SK-N-SH (cell line): Measurements from ENCODE around the gene FOXO4. TPM values are rescaled to one million over a fixed set of nuclear protein-coding genes. Genes with fewer than 3 reads are reported as not detected.

Experiments used
- CTCF ChIA-PET: fragments of 300-600, 350-600 bp; formaldehyde crosslinking; extraction: SDS; loops from one replicate; lab custom pipeline; 2021; lab: Yijun Ruan, JAX
- POLR2A ChIA-PET: fragments of 350-600 bp; sonication (Branson Sonifier 250); formaldehyde crosslinking; extraction: SDS; loops from one replicate; lab custom pipeline; 2020; ENCODE audit warnings: antibody characterized with exemption, inconsistent platforms; lab: Yijun Ruan, JAX
- DNase-seq: peaks from one replicate; pipeline ENCODE4 v3.0.0; 2012
- H2AFZ ChIP-seq: fragments of 200-600 bp; sonication (generic); 2 replicates; pipeline ENCODE4 v1.8.1; 2016; ENCODE audit warnings: antibody characterized with exemption, mild to moderate bottlenecking, low read depth
- H3F3A ChIP-seq: fragments of 200-600 bp; sonication (generic); replicated peaks from 2 replicates; pipeline ENCODE3; 2016; ENCODE audit warnings: antibody characterized with exemption, mild to moderate bottlenecking; ENCODE audit not compliant: insufficient read depth
- H3K27ac ChIP-seq, 2 experiments: fragments of 200-500 bp in 1 of 2; fragments of 200-600 bp in 1 of 2; sonication (Bioruptor generic) in 1 of 2; sonication (generic), shearing (Covaris generic) in 1 of 2; 2 replicates each; pipeline versions ENCODE4 v1.5.1 to v1.6.1; 2014 to 2016; ENCODE audit warnings: low read depth in 2 of 2, inconsistent platforms in 1 of 2, low read length in 1 of 2, mild to moderate bottlenecking in 1 of 2, mixed read lengths in 1 of 2
- H3K27me3 ChIP-seq: fragments of 200-600 bp; sonication (generic), shearing (Covaris generic); 2 replicates; pipeline ENCODE4 v1.6.1; 2016; ENCODE audit warnings: mixed run types; ENCODE audit not compliant: insufficient read depth
- H3K36me3 ChIP-seq, 2 experiments: fragments of 200-500 bp in 1 of 2; fragments of 200-600 bp in 1 of 2; sonication (Bioruptor generic) in 1 of 2; sonication (generic) in 1 of 2; replicated peaks in 1 of 2; 2 replicates each; pipeline versions ENCODE3 to v1.5.1; 2014 to 2016; ENCODE audit warnings: low read length in 1 of 2, mild to moderate bottlenecking in 1 of 2; ENCODE audit not compliant: insufficient read depth in 2 of 2, control insufficient read depth in 1 of 2
- H3K4me1 ChIP-seq, 2 experiments: fragments of 200-500 bp in 1 of 2; fragments of 200-600 bp in 1 of 2; sonication (Bioruptor generic) in 1 of 2; sonication (generic), shearing (Covaris generic) in 1 of 2; 2 replicates each; pipeline versions ENCODE4 v1.5.1 to v1.6.1; 2014 to 2016; ENCODE audit warnings: low read depth in 1 of 2, low read length in 1 of 2, mixed run types in 1 of 2; ENCODE audit not compliant: insufficient read depth in 2 of 2, control insufficient read depth in 1 of 2
- H3K4me2 ChIP-seq: fragments of 200-600 bp; sonication (generic), shearing (Covaris generic); 2 replicates; pipeline ENCODE4 v1.6.1; 2017; ENCODE audit warnings: mixed run types
- H3K4me3 ChIP-seq, 2 experiments: fragments of 200-500 bp in 1 of 2; fragments of 200-600 bp in 1 of 2; sonication (Bioruptor generic) in 1 of 2; sonication (generic), shearing (Covaris generic) in 1 of 2; 2 replicates each; pipeline versions ENCODE4 v1.5.1 to v1.8.1; 2014 to 2016; ENCODE audit warnings: low read depth in 2 of 2, inconsistent platforms in 1 of 2, low read length in 1 of 2, mild to moderate bottlenecking in 1 of 2, mixed read lengths in 1 of 2, moderate library complexity in 1 of 2
- H3K79me2 ChIP-seq: fragments of 200-600 bp; sonication (generic); 2 replicates; pipeline ENCODE4 v1.8.1; 2017; ENCODE audit warnings: mild to moderate bottlenecking; ENCODE audit not compliant: insufficient read depth
- H3K9ac ChIP-seq: fragments of 200-600 bp; sonication (generic); 2 replicates; pipeline ENCODE4 v1.6.1; 2017; ENCODE audit warnings: mixed run types
- H3K9me2 ChIP-seq: fragments of 200-600 bp; sonication (generic); 2 replicates; pipeline ENCODE4 v1.6.1; 2017; ENCODE audit warnings: mixed run types
- H3K9me3 ChIP-seq: fragments of 200-600 bp; sonication (generic); 2 replicates; pipeline ENCODE4 v1.6.1; 2017; ENCODE audit warnings: mixed run types, mild to moderate bottlenecking, moderate library complexity
- H4K20me1 ChIP-seq: fragments of 200-600 bp; sonication (generic); 2 replicates; pipeline ENCODE4 v1.6.1; 2017; ENCODE audit warnings: mild to moderate bottlenecking, mixed run types; ENCODE audit not compliant: insufficient read depth
- CHD2 ChIP-seq: fragments of 150-350 bp; IDR thresholded peaks from 2 replicates; pipeline ENCODE4 v1.6.1; 2018; ENCODE audit warnings: low read length; ENCODE audit not compliant: partially characterized antibody
- ELF1 ChIP-seq: IDR thresholded peaks from 2 replicates; pipeline ENCODE4 v1.4.0; 2012
- EZH2phosphoT487 ChIP-seq: fragments of 200-600 bp; sonication (generic); IDR thresholded peaks from 2 replicates; pipeline ENCODE4 v1.6.1; 2017; ENCODE audit warnings: low read depth, mixed run types, mild to moderate bottlenecking, antibody characterized with exemption, moderate library complexity, borderline replicate concordance
- FOXJ3 ChIP-seq: sonication (generic); formaldehyde crosslinking; IDR thresholded peaks from 2 replicates; pipeline ENCODE4 v1.5.1; 2020; ENCODE audit warnings: mild to moderate bottlenecking, missing genetic modification reagents
- FOXM1 ChIP-seq: IDR thresholded peaks from 2 replicates; pipeline ENCODE4 v1.4.0; 2012; ENCODE audit warnings: low read depth, mild to moderate bottlenecking
- IRF3 ChIP-seq: fragments of 150-350 bp; IDR thresholded peaks from 2 replicates; pipeline ENCODE4 v1.6.1; 2016; ENCODE audit warnings: mild to moderate bottlenecking, low read depth, low read length
- JUND ChIP-seq: IDR thresholded peaks from 2 replicates; pipeline ENCODE4 v1.4.0; 2012
- MXI1 ChIP-seq: IDR thresholded peaks from 2 replicates; pipeline ENCODE4 v1.6.1; 2012; ENCODE audit warnings: mild to moderate bottlenecking, low read depth, low read length, improper control_type of control experiment
- NRF1 ChIP-seq: IDR thresholded peaks from 2 replicates; pipeline ENCODE4 v1.6.1; 2012; ENCODE audit warnings: low read depth, mild to moderate bottlenecking, low read length
- POLR2AphosphoS5 ChIP-seq: IDR thresholded peaks from 2 replicates; pipeline ENCODE4 v1.6.1; 2012; ENCODE audit warnings: low read depth, low read length
- RAD21 ChIP-seq: IDR thresholded peaks from 2 replicates; pipeline ENCODE4 v1.6.1; 2012; ENCODE audit warnings: mild to moderate bottlenecking, low read length
- RCOR1 ChIP-seq: fragments of 150-350 bp; IDR thresholded peaks from 2 replicates; pipeline ENCODE4 v1.6.1; 2017; ENCODE audit warnings: antibody characterized with exemption, low read length
- RXRA ChIP-seq: IDR thresholded peaks from 2 replicates; pipeline ENCODE4 v1.4.0; 2012; ENCODE audit warnings: low read depth, mild to moderate bottlenecking, borderline replicate concordance
- SIN3A ChIP-seq: IDR thresholded peaks from 2 replicates; pipeline ENCODE4 v1.6.1; 2012; ENCODE audit warnings: low read depth, mild to moderate bottlenecking, low read length, moderate library complexity, borderline replicate concordance
- SMC3 ChIP-seq: IDR thresholded peaks from 2 replicates; pipeline ENCODE4 v1.6.1; 2012; ENCODE audit warnings: low read depth, low read length, improper control_type of control experiment
- TAF1 ChIP-seq: IDR thresholded peaks from 2 replicates; pipeline ENCODE4 v1.6.1; 2012; ENCODE audit warnings: low read depth, mild to moderate bottlenecking, low read length, moderate library complexity, borderline replicate concordance
- WGBS: methylation state at CpG from one replicate; pipeline ENCODE4 v1.1.6; 2017; ENCODE audit warnings: low lambda C conversion rate; 5-methylcytosine and 5-hydroxymethylcytosine counted together
- polyA plus RNA-seq, 3 experiments: library from polyadenylated mRNA; depleted of rRNA; stranded (reverse); fragments of >200 nt; gene quantifications; 2 replicates each; pipeline ENCODE4 v1.2.3, GENCODE V29; 2012
- TF ChIP-seq, protein P1 (sequence below): IDR thresholded peaks from 2 replicates; pipeline ENCODE4 v1.4.0; 2012; ENCODE audit warnings: low read depth
- TF ChIP-seq, protein P2 (sequence below): IDR thresholded peaks from 2 replicates; pipeline ENCODE4 v1.4.0; 2012; ENCODE audit warnings: low read depth, borderline replicate concordance

FOXO4 gene
- polyA plus RNA-seq, 1 of the 3 experiments (the other 2 are of a cell fraction): 1.9 TPM

GRCh38 chrX:71057848-71058530, 37.7 kb upstream of the FOXO4 start:
- Histone ChIP-seq H3K27ac (no peak overlapping the region), H3K9ac (no peak overlapping the region), H3K9me3 (no peaks in the 10 kb centered on the region), H3K27me3 (no peaks in the 10 kb centered on the region), H4K20me1 (no peaks in the 10 kb centered on the region), H3K4me1 (no peaks in the 10 kb centered on the region), H3K79me2 (0 out of 2 replicates have a peak, but pooled peaks cover 3% of the 10 kb centered on the region), H2AFZ (no peak overlapping the region), H3K4me2 (no peak overlapping the region), H3K4me3 (no peak overlapping the region), H3K9me2 (no peaks in the 10 kb centered on the region), H3F3A (no peaks in the 10 kb centered on the region), H3K36me3 (peaks cover 12 to 13% of the 10 kb centered on the region in 2 experiments)
- TF ChIP-seq RCOR1 (no peak), JUND (no peak), RAD21 (no peak), ELF1 (no peak), TAF1 (no peak), NRF1 (no peak)
- TF ChIP-seq, protein P1, sequence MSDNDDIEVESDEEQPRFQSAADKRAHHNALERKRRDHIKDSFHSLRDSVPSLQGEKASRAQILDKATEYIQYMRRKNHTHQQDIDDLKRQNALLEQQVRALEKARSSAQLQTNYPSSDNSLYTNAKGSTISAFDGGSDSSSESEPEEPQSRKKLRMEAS: no peak
- POLR2A ChIA-PET: no interaction called here
- CTCF ChIA-PET: no interaction called here
- WGBS: 42% methylated on average over 3 of the region's 3 CpGs
- no peak for DNase-seq

DNA sequence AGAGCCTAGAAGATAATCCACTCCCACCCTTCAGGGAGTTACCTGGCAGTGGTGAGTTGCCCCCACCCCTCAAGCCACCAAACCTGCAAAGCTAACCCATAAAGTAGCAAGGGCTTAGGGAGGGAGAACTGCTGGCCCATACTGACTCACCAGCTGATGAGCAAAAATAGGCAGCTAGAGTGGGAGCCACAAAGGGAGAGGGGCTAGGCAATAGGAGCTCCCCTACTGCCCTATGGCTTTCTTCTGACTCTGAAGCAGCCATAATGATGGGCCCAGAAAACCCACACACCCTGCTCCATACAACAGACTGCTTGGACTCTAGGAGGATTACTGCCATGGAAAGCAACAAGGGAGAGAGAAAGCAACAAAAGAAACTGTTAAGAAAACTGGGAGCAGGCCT, 35.5 kb upstream of the FOXO4 start:
- Histone ChIP-seq H3K36me3 (peaks cover 10 to 19% of the 10 kb centered on the region in 2 experiments), H3K4me3 (no peak overlapping the region), H3K9ac (no peak overlapping the region), H3K9me3 (no peaks in the 10 kb centered on the region), H3K4me1 (no peaks in the 10 kb centered on the region), H3K79me2 (peaks cover 21% of the 10 kb centered on the region), H2AFZ (no peak overlapping the region)
- ChIA-PET POLR2A (no interaction called here), CTCF (no interaction called here)
- no peak for DNase-seq
- TF ChIP-seq FOXJ3 (CRISPR knock-in tag) (no peak), MXI1 (no peak), IRF3 (no peak), NRF1 (no peak), SMC3 (no peak), CHD2 (no peak), RXRA (no peak), SIN3A (no peak), EZH2phosphoT487 (no peak), FOXM1 (no peak), ELF1 (no peak), POLR2AphosphoS5 (no peak)
- TF ChIP-seq, protein P2, sequence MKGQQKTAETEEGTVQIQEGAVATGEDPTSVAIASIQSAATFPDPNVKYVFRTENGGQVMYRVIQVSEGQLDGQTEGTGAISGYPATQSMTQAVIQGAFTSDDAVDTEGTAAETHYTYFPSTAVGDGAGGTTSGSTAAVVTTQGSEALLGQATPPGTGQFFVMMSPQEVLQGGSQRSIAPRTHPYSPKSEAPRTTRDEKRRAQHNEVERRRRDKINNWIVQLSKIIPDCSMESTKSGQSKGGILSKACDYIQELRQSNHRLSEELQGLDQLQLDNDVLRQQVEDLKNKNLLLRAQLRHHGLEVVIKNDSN: no peak
- TF ChIP-seq, all 33 proteins: peak for 0
- Histone ChIP-seq H3F3A (no peaks in the 10 kb centered on the region), H3K4me2 (no peak overlapping the region), H3K27me3 (no peaks in the 10 kb centered on the region), H4K20me1 (no peaks in the 10 kb centered on the region), H3K9me2 (no peaks in the 10 kb centered on the region), H3K27ac (no peak overlapping the region)
